Stomach (tissue), 4 donors: ENCODE data around the gene HLCS.

Source experiments
- CTCF ChIP-seq, 7 experiments: fragments of 450-650 bp in 4 of 7; fragments of 200-600 bp in 3 of 7; sonication (generic) in 3 of 7; IDR thresholded peaks; one replicate each; pipeline ENCODE4 v1.5.1; 2016 to 2019; ENCODE audit warnings: antibody characterized with exemption in 7 of 7, control low read depth in 2 of 7, mild to moderate bottlenecking in 1 of 7
- POLR2A ChIP-seq, 4 donors: fragments of 450-650 bp; IDR thresholded peaks; one replicate each; pipeline ENCODE4 v1.6.1; 2016; ENCODE audit warnings: antibody characterized with exemption in 4 of 4, control low read depth in 2 of 4, mild to moderate bottlenecking in 1 of 4, moderate library complexity in 1 of 4
- POLR2AphosphoS5 ChIP-seq, 3 donors: sonication (generic); formaldehyde crosslinking; IDR thresholded peaks; one replicate each; pipeline ENCODE4 v1.6.1; 2016; ENCODE audit warnings: antibody characterized with exemption in 3 of 3

GRCh38 chr21:36780861-36781260, 185.6 kb downstream of the HLCS start:
- TF ChIP-seq CTCF (IDR thresholded peaks at IDR 0.05) (no peak), POLR2AphosphoS5 (IDR thresholded peaks at IDR 0.05) (no peak), POLR2A (IDR thresholded peaks at IDR 0.05) (no peak)
